GM18861 (cell line): Measurements from ENCODE around the gene PSMA8.
"Not testable (repeated sequence)": the region's sequence is repeated elsewhere in the genome, so short reads cannot be mapped to it uniquely, and the experiment has no call there.

Source experiments
- ATAC-seq: cut with Tn5 transposase; IDR thresholded peaks from one replicate; pipeline ENCODE4 v1.9.1; 2021; ENCODE audit not compliant: unreplicated experiment

The PSMA8 gene

DNA sequence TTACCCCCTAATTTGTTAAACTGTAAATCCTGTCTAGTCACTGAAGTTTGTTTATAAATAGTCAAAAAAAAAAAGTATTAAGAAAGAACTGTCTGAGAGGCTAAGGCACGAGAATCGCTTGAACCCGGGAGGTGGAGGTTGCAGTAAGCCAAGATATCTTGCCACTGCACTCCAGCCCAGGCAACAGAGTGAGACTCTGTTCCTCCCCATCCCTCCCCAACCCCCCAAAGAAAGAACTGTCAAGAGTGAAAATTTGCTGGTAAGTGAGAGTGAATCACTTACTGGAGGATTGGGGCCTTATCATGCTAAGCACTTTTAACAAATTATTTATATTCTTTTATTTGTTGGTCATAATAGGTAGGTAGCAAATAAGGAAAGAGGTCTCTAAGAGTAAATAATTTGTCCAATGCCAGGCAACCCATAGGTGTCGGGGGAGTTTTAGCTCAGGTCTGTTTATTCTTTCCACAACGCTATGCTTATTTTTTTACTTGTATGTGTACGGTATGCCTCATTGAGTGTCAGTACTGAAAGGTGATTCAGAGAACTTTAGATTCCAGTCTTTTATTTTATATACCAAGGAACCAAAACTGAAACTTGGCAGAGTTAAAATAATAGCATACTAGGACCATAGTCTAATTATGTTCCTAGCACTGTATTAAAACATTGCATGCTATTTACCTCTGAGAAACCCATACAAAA, 95.0 kb downstream of the PSMA8 start:
- no peak for ATAC-seq

DNA sequence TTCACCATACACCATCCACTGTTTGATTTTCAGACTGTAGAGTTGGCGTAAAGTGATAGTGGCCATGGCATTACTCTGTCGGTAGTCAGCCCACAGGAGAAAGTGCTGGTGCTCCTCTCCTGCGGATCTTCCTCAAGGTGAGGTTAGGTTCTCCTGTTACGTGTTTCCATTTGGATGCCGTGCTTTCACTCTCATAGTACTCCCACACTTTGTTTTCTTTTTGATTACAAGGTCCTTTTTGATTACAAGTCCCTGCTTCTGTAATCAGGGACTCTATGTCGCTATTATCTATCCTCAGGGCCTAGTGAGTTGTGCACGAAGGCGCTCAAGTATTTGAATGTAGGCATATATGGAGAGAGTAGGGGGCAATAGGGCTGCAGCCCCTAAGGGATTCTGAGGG, 96.8 kb downstream of the PSMA8 start:
- ATAC-seq: no peak

DNA sequence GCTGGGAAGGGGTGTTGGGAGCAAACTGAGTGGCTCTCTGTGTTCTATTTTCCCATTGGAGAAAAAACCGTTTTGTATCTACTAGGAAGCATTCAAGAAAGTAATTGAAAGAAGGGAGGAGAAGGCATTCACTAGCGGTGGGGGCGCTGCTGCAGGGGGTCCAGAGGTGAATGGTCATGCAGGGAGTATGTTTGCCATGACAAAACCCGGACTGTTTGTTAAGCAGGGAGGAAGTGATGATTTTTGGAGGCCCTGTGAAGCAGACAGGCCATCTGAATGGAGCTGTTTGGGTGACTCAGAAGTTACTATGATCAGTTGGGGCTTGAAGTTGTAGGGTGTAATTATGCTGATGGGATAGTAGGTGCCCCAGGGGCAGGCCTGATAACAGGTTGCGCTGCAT, 99.5 kb downstream of the PSMA8 start:
- no peak for ATAC-seq

DNA sequence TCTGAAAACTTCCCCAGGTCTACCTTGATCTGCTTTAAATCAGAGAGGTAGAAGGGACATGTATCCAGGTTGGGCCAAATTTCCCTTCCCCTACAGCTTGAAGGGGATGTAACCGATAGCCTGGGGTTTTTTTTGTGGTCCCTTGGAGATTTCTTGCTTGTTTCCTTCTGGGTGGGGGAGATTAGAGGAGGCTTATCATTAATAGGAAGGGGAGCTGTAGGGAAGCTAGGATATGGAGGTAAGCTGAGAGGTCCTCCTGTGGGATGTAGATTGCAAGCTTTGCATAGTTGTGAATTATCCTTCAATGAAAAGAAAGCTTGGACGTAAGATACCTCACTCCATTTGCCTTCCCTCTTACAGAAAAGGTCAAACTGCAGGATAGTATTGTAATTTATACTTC, 103.7 kb downstream of the PSMA8 start:
- ATAC-seq: not testable (repeated sequence)

DNA sequence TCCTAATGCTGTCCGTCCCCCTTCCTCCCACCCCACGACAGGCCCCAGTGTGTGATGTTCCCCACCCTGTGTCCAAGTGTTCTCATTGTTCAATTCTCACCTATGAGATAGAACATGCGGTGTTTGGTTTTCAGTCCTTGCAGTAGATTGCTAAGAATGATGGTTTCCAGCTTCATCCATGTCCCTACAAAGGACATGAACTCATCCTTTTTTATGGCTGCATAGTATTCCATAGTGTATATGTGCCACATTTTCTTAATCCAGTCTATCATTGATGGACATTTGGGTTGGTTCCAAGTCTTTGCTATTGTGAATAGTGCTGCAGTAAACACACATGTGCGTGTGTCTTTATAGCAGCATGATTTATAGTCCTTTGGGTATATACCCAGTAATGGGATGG, 105.0 kb downstream of the PSMA8 start:
- not testable (repeated sequence) for ATAC-seq

DNA sequence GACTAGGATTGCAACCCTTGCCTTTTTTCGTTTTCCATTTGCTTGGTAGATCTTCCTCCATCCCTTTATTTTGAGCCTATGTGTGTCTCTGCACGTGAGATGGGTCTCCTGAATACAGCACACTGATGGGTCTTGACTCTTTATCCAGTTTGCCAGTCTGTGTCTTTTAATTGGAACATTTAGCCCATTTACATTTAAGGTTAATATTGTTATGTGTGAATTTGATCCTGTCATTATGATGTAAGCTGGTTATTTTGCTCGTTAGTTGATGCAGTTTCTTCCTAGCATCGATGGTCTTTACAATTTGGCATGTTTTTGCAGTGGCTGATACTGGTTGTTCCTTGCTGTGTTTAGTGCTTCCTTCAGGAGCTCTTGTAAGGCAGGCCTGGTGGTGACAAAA, 108.7 kb downstream of the PSMA8 start:
- not testable (repeated sequence) for ATAC-seq
